Brain microvascular endothelial cell (primary cell): ENCODE data around the gene SMIM23.
A peak's percentile ranks its signal among the peaks of the same experiment; 100 is the strongest.

ENCODE experiments used
- DNase-seq: peaks from one replicate; pipeline ENCODE4 v3.0.0-alpha.2; 2020
- H3K27ac ChIP-seq: fragments of 250-450 bp; sonication (Bioruptor Pico); 2 replicates; pipeline ENCODE4 v1.5.1; 2020; ENCODE audit warnings: mild to moderate bottlenecking, moderate library complexity
- H3K27me3 ChIP-seq: fragments of 250-450 bp; sonication (Bioruptor Pico); replicated peaks from 2 replicates; pipeline ENCODE4 v1.5.1; 2020; ENCODE audit warnings: mild to moderate bottlenecking
- H3K36me3 ChIP-seq: fragments of 250-450 bp; sonication (Bioruptor Pico); replicated peaks from 2 replicates; pipeline ENCODE4 v1.5.1; 2020; ENCODE audit warnings: mild to moderate bottlenecking
- H3K4me3 ChIP-seq: 2 replicates; pipeline ENCODE4 v1.5.1; 2011; ENCODE audit warnings: low read depth, mild to moderate bottlenecking, control low read depth, low read length, moderate library complexity
- in situ Hi-C: cut with HindIII; loops from 2 replicates; pipeline ENCODE4 v1.10.0; 2017; ENCODE audit warnings: low sequenced_read_pairs, low pct_ligation_motif_present
- TF ChIP-seq, protein P1 (sequence below): IDR thresholded peaks from 2 replicates; pipeline ENCODE4 v1.5.1; 2011; ENCODE audit warnings: low read depth, mild to moderate bottlenecking, moderate library complexity, low read length, control low read depth, inconsistent platforms; ENCODE audit errors: missing control alignments

The SMIM23 gene

DNA sequence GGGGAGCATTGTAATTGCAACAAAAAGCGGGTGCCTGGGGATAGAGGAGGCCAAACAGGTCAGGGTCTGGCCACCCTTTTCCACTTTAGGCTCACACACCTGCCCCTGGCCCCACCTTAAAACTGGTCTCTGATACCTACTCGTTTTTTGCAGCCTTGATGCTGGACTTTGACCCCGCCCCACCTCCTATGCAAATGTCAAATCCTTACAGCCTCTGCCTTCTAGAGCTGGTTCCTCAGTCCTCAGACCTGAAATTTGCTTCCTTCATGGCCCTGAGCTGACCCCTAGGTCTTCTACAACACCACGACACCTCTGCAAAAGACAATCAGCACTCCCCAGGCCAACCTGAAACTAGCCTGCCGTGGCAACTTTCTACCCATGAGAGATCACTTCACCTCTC is 37.7 kb downstream of the SMIM23 start:
- in situ Hi-C loops: no loop called here
- TF ChIP-seq, protein P1, sequence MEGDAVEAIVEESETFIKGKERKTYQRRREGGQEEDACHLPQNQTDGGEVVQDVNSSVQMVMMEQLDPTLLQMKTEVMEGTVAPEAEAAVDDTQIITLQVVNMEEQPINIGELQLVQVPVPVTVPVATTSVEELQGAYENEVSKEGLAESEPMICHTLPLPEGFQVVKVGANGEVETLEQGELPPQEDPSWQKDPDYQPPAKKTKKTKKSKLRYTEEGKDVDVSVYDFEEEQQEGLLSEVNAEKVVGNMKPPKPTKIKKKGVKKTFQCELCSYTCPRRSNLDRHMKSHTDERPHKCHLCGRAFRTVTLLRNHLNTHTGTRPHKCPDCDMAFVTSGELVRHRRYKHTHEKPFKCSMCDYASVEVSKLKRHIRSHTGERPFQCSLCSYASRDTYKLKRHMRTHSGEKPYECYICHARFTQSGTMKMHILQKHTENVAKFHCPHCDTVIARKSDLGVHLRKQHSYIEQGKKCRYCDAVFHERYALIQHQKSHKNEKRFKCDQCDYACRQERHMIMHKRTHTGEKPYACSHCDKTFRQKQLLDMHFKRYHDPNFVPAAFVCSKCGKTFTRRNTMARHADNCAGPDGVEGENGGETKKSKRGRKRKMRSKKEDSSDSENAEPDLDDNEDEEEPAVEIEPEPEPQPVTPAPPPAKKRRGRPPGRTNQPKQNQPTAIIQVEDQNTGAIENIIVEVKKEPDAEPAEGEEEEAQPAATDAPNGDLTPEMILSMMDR: no peak
- Histone ChIP-seq H3K27ac (no peak overlapping the region), H3K27me3 (no peaks in the 10 kb centered on the region), H3K4me3 (no peak overlapping the region), H3K36me3 (no peaks in the 10 kb centered on the region)
- DNase-seq: no peak

DNA sequence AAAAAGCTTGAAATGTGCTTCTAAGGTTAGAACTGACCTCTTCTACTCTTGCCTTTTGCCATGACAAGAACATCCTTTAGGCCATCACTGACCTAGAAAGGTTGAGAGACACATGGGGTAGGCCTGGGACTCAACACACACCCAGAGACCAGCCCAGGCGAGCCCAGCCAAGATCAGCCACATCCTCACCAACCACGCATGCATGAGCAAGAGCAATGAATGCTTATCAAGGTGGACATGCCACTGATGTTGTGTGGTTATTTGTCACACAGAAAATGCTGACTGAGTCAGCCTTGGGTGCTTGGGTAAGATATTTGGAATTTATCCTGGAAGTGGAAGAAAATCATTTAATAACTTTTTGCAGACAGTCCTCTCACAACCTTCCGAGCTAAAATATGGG is 39.4 kb downstream of the SMIM23 start:
- TF ChIP-seq, protein P1: no peak
- DNase-seq: peak; percentile 3

DNA sequence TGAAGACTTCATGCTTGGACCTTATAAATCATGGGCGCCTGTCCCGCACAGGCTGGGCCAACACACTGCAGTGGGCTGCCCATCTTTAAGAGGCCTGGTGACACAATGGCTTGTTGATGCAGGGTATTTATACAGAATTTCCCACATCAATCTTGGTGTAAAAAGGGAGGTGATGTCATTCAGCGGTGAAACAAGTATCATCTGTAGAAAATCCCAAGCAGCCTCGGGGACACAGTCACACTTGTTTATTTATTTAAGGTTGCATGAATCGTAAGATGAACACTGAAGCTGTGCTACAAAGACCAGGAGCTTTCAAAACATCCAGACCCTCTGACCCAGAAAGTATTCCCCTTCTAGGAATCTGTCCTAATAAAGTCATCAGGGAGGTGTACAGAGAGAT is 40.5 kb downstream of the SMIM23 start:
- Histone ChIP-seq H3K27ac (no peak overlapping the region), H3K36me3 (no peaks in the 10 kb centered on the region), H3K27me3 (no peaks in the 10 kb centered on the region), H3K4me3 (no peak overlapping the region)
- in situ Hi-C loops: no loop called here
- TF ChIP-seq, protein P1: no peak
- peak; percentile 5 for DNase-seq

More for the DNA sequence above, 39.4 kb downstream of the SMIM23 start:
- in situ Hi-C loops: no loop called here
- no peak overlapping the region for H3K4me3 ChIP-seq
- no peak overlapping the region for H3K27ac ChIP-seq
- no peaks in the 10 kb centered on the region for H3K27me3 ChIP-seq
- no peaks in the 10 kb centered on the region for H3K36me3 ChIP-seq

DNA sequence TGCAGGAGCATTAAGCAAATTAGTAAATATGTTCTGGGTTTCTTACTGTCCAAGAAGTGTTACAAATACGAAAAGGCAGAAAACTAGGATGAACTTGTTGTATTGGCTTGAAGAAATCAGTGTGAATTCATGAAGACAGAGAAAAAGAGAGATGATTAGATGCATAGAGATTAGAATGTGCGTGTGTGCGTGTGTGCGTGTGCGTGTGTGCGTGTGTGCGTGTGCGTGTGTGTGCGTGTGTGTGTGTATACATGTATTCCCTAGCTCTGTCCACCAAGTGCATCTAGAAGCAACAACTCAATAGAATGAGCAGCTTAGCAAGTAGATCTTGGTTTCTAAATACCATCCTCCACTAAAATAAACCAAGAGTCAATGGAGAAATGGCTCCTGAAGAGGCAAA is 41.5 kb downstream of the SMIM23 start:
- Histone ChIP-seq H3K27me3 (no peaks in the 10 kb centered on the region), H3K27ac (no peak overlapping the region), H3K36me3 (no peaks in the 10 kb centered on the region), H3K4me3 (no peak overlapping the region)
- DNase-seq: no peak
- in situ Hi-C loops: no loop called here
- TF ChIP-seq, protein P1: no peak

DNA sequence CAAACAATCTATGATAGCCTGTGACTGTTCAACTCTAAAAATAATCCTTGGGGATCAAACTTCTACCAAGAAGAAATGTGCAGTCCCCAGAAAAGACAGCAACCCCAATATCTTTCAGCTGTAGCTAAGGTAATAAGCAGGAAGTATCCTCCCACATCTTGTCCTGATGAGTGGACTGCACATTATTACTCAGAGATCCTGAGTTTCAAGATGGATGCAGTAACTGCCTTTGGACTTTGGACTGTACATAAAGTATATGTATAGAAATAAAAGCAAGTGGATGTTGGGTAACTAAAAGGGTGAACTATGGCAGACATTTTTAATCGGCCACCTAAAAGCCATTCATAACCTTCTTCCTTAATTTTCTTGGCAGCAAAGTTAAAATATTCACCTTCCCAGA is 45.1 kb downstream of the SMIM23 start:
- in situ Hi-C loops: no loop called here
- Histone ChIP-seq H3K36me3 (no peaks in the 10 kb centered on the region), H3K27ac (no peak overlapping the region), H3K4me3 (no peak overlapping the region), H3K27me3 (no peaks in the 10 kb centered on the region)
- TF ChIP-seq, protein P1: no peak
- no peak for DNase-seq

DNA sequence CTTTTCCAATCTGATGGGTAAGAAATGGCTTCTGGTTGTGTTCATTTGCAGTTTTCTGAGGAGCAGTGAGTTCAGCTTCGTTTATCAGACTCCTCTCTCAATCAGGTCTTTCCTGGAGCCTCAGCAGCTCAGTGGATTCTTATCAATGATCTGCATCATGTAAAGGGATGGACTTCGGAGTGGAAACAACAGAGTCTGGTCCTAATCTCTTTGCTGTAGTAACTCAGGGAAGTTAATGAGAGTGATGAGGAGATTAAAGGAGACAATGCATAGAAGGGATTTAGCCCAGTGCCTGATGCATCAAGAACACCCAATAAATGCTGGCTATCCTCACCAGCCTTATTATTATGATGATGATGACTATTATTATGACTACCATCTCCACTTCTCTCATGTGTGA is 47.2 kb downstream of the SMIM23 start:
- Histone ChIP-seq H3K36me3 (no peaks in the 10 kb centered on the region), H3K27ac (no peak overlapping the region), H3K27me3 (no peaks in the 10 kb centered on the region), H3K4me3 (no peak overlapping the region)
- TF ChIP-seq, protein P1: no peak
- in situ Hi-C loops: no loop called here
- no peak for DNase-seq
